HFFc6 (cell line): ENCODE results near the gene GAD1. TPM values are rescaled to one million over a fixed set of nuclear protein-coding genes. Genes with fewer than 3 reads are reported as not detected.
A peak's percentile ranks its signal among the peaks of the same experiment; 100 is the strongest.

Source experiments
- DNase-seq: peaks from one replicate; pipeline ENCODE4 v3.0.0-alpha.2; 2018
- H3K27ac Mint-ChIP-seq: 2 replicates; pipeline ENCODE4 v1.8.0; 2020; ENCODE audit warnings: mild to moderate bottlenecking, mixed read lengths
- H3K27me3 Mint-ChIP-seq: 2 replicates; pipeline ENCODE4 v1.8.0; 2021; ENCODE audit warnings: mild to moderate bottlenecking, moderate library complexity, mixed read lengths; ENCODE audit not compliant: insufficient read depth
- H3K36me3 Mint-ChIP-seq: 2 replicates; pipeline ENCODE4 v1.8.0; 2021; ENCODE audit warnings: low read depth, mixed read lengths
- H3K4me1 Mint-ChIP-seq: 2 replicates; pipeline ENCODE4 v1.8.0; 2020; ENCODE audit warnings: low read depth, mixed read lengths
- H3K4me3 Mint-ChIP-seq: 2 replicates; pipeline ENCODE4 v1.8.0; 2020; ENCODE audit warnings: mild to moderate bottlenecking, moderate library complexity, mixed read lengths
- H3K9me3 Mint-ChIP-seq: 2 replicates; pipeline ENCODE4 v1.8.0; 2020; ENCODE audit warnings: mild to moderate bottlenecking, mixed read lengths
- CTCF ChIP-seq: fragments of 200-600 bp; sonication (generic); IDR thresholded peaks from 2 replicates; pipeline ENCODE4 v1.5.0; 2021; ENCODE audit warnings: antibody characterized with exemption, mild to moderate bottlenecking
- total RNA-seq, 6 experiments: library from RNA; stranded (reverse); fragmentation: NEBNext Ultra II Directional; extraction: Animal tissue kit (Norgen Biotek cat#: 25700); gene quantifications; 2 replicates in 1 of 6; 3 replicates in 5 of 6; pipeline ENCODE4 v1.2.3, GENCODE V29; 2021

Gene GAD1
- total RNA-seq, 6 experiments from 2014 or later = 0.21 to 0.26 TPM; not detected in 4

- no peak for TF ChIP-seq CTCF
- H3K36me3 Mint-ChIP-seq = no peaks in the 10 kb centered on the region
- DNase-seq = no peak
Measured at GRCh38 chr2:170819680-170820664, 3.3 kb downstream of the GAD1 start.

GRCh38 chr2:170820757-170821530 lies 4.3 kb downstream of the GAD1 start:
- no peaks in the 10 kb centered on the region for H3K9me3 Mint-ChIP-seq
- H3K36me3 Mint-ChIP-seq = no peaks in the 10 kb centered on the region
- H3K4me3 Mint-ChIP-seq = peak overlapping the region; percentile 27
- H3K27ac Mint-ChIP-seq = no peak overlapping the region
- DNase-seq = no peak
- peaks cover 78% of the 10 kb centered on the region for H3K27me3 Mint-ChIP-seq
- H3K4me1 Mint-ChIP-seq = peaks cover 24% of the 10 kb centered on the region
- TF ChIP-seq CTCF = no peak

More at GRCh38 chr2:170819680-170820664, 3.3 kb downstream of the GAD1 start:
- Mint-ChIP-seq H3K4me3 (peak overlapping the region; percentile 27; the same call in 1 of the 2 replicates), H3K4me1 (peaks cover 31% of the 10 kb centered on the region), H3K27ac (no peak overlapping the region), H3K9me3 (no peaks in the 10 kb centered on the region), H3K27me3 (peaks cover 76% of the 10 kb centered on the region)

- Mint-ChIP-seq H3K27ac (no peak overlapping the region), H3K4me3 (no peak overlapping the region), H3K4me1 (peaks cover 24% of the 10 kb centered on the region), H3K9me3 (no peaks in the 10 kb centered on the region), H3K36me3 (no peaks in the 10 kb centered on the region), H3K27me3 (peaks cover 82% of the 10 kb centered on the region)
- DNase-seq = no peak
- TF ChIP-seq CTCF = no peak
Measured at GRCh38 chr2:170821531-170822289, 5.0 kb downstream of the GAD1 start.

GRCh38 chr2:170822290-170823087 lies 5.8 kb downstream of the GAD1 start:
- Mint-ChIP-seq H3K4me3 (peak overlapping the region; percentile 26), H3K4me1 (peaks cover 21% of the 10 kb centered on the region), H3K36me3 (no peaks in the 10 kb centered on the region), H3K27me3 (peaks cover 83% of the 10 kb centered on the region), H3K9me3 (no peaks in the 10 kb centered on the region), H3K27ac (no peak overlapping the region)
- no peak for DNase-seq
- peak; percentile 43; the same call in 1 of the 2 replicates for TF ChIP-seq CTCF
